RWPE2 (cell line): ENCODE measurements around the gene RETREG2.

Experiments
- ATAC-seq: fragments of 200-7000 bp; cut with Tn5 transposase; 3 replicates; pipeline ENCODE4 v1.9.1; 2021; ENCODE audit warnings: low read depth
- DNase-seq: peaks from one replicate; pipeline ENCODE4 v3.0.0-alpha.2; 2020; ENCODE audit warnings: low spot score
- H3K27ac ChIP-seq: fragments of 450-650 bp; 2 replicates; pipeline ENCODE4 v1.5.1; 2017; ENCODE audit warnings: mild to moderate bottlenecking; ENCODE audit not compliant: poor library complexity, severe bottlenecking
- H3K27me3 ChIP-seq: fragments of 250-450 bp; sonication (Bioruptor Pico); 2 replicates; pipeline ENCODE4 v1.5.1; 2021; ENCODE audit warnings: mild to moderate bottlenecking, moderate library complexity; ENCODE audit not compliant: insufficient read depth, poor library complexity, severe bottlenecking
- H3K36me3 ChIP-seq: fragments of 250-450 bp; sonication (Bioruptor Pico); 2 replicates; pipeline ENCODE4 v1.5.1; 2020; ENCODE audit warnings: low read depth, mild to moderate bottlenecking, moderate library complexity
- H3K4me1 ChIP-seq: fragments of 250-450 bp; sonication (Bioruptor Pico); 2 replicates; pipeline ENCODE4 v1.5.1; 2021; ENCODE audit warnings: mild to moderate bottlenecking, moderate library complexity; ENCODE audit not compliant: insufficient read depth, poor library complexity, severe bottlenecking
- H3K4me3 ChIP-seq: fragments of 250-450 bp; sonication (Bioruptor Pico); 2 replicates; pipeline ENCODE4 v1.5.1; 2021; ENCODE audit warnings: mild to moderate bottlenecking, moderate library complexity; ENCODE audit not compliant: severe bottlenecking
- H3K9me3 ChIP-seq: fragments of 250-450 bp; sonication (Bioruptor Pico); 2 replicates; pipeline ENCODE4 v1.5.1; 2021; ENCODE audit warnings: mild to moderate bottlenecking, moderate library complexity; ENCODE audit not compliant: severe bottlenecking
- CTCF ChIP-seq: fragments of 450-650 bp; IDR thresholded peaks from one replicate; pipeline ENCODE4 v1.5.1; 2017; ENCODE audit warnings: mild to moderate bottlenecking, moderate library complexity; ENCODE audit not compliant: poor library complexity, severe bottlenecking

The RETREG2 gene

GRCh38 chr2:219180961-219181360 is 2.9 kb downstream of the RETREG2 start:
- Histone ChIP-seq H3K9me3 (no peaks in the 10 kb centered on the region), H3K4me3 (no peak overlapping the region), H3K27ac (no peak overlapping the region), H3K27me3 (no peaks in the 10 kb centered on the region), H3K36me3 (peaks cover 28% of the 10 kb centered on the region), H3K4me1 (no peaks in the 10 kb centered on the region)
- no peak for DNase-seq
- TF ChIP-seq CTCF: no peak
- ATAC-seq: no peak

- DNase-seq (no peak), ATAC-seq (no peak)
- Histone ChIP-seq H3K27me3 (no peaks in the 10 kb centered on the region), H3K27ac (no peak overlapping the region), H3K9me3 (no peaks in the 10 kb centered on the region), H3K4me3 (no peak overlapping the region), H3K36me3 (peaks cover 28% of the 10 kb centered on the region), H3K4me1 (no peaks in the 10 kb centered on the region)
- TF ChIP-seq CTCF: no peak
Measured at GRCh38 chr2:219181531-219181930, 3.5 kb downstream of the RETREG2 start.

- no peaks in the 10 kb centered on the region for H3K27me3 ChIP-seq
- peaks cover 28% of the 10 kb centered on the region for H3K36me3 ChIP-seq
- DNase-seq (no peak), ATAC-seq (no peak)
- H3K4me1 ChIP-seq: no peaks in the 10 kb centered on the region
- H3K27ac ChIP-seq: no peak overlapping the region
- TF ChIP-seq CTCF: no peak
- H3K4me3 ChIP-seq: no peak overlapping the region
- no peaks in the 10 kb centered on the region for H3K9me3 ChIP-seq
Measured at GRCh38 chr2:219182331-219183150, 4.5 kb downstream of the RETREG2 start.

- Histone ChIP-seq H3K27me3 (no peaks in the 10 kb centered on the region), H3K27ac (no peak overlapping the region), H3K4me1 (no peaks in the 10 kb centered on the region), H3K4me3 (no peak overlapping the region), H3K9me3 (no peaks in the 10 kb centered on the region), H3K36me3 (peaks cover 28% of the 10 kb centered on the region)
- DNase-seq (no peak), ATAC-seq (no peak)
- no peak for TF ChIP-seq CTCF
Measured at GRCh38 chr2:219183151-219183772, 5.2 kb downstream of the RETREG2 start.

- H3K27me3 ChIP-seq: no peaks in the 10 kb centered on the region
- no peak for TF ChIP-seq CTCF
- H3K27ac ChIP-seq: no peak overlapping the region
- H3K4me3 ChIP-seq: no peak overlapping the region
- H3K9me3 ChIP-seq: no peaks in the 10 kb centered on the region
- H3K36me3 ChIP-seq: peaks cover 27% of the 10 kb centered on the region
- DNase-seq (no peak), ATAC-seq (no peak)
- H3K4me1 ChIP-seq: no peaks in the 10 kb centered on the region
Measured at GRCh38 chr2:219184121-219184520, 6.0 kb downstream of the RETREG2 start.
